ENCODE data around the gene GALNT17. TPM values are rescaled to one million over a fixed set of nuclear protein-coding genes. Genes with fewer than 3 reads are reported as not detected.

Gene GALNT17
- polyA plus RNA-seq, 1 donor (not counting 4 experiments of a cell fraction or from before 2014, with no cell fraction given), result not detected

DNA sequence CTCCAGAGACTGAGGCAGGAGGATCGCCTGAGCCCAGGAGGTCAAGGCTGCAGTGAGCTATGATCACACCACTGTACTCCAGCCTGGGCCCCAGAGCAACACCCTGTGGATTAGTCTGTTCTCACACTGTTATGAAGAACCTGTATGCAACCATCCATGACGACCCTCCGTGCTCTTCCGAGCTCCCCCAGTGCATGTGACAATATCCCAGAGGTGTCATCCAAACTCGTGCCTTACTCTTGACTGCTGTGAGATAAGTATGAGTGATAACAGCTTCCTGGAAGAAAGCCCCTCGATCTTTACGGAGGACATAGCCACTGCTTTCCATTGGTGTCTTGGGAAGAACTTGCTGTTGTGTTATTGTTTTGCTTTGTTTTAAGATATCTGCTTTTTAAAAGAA lies 591.9 kb downstream of the GALNT17 start:
- no peak overlapping the region for H2AFZ ChIP-seq (ENCODE audit: control insufficient read depth, low read length)
- no peaks in the 10 kb centered on the region for H4K20me1 ChIP-seq (ENCODE audit: control insufficient read depth, extremely low read depth, insufficient read depth, low read length)
- H3K79me2 ChIP-seq (ENCODE audit: control insufficient read depth, insufficient read depth, low read length), result no peaks in the 10 kb centered on the region
- no peak for FAIRE-seq
- H3K27me3 ChIP-seq (ENCODE audit: control insufficient read depth, extremely low read depth, insufficient read depth, low read length), result no peaks in the 10 kb centered on the region
- H3K27ac ChIP-seq (ENCODE audit: control insufficient read depth, insufficient read depth, low read length), result no peak overlapping the region
- no peaks in the 10 kb centered on the region for H3K4me1 ChIP-seq (ENCODE audit: control insufficient read depth, extremely low read depth, insufficient read depth, low read length)
- no peak overlapping the region for H3K4me2 ChIP-seq (ENCODE audit: control insufficient read depth, extremely low read depth, insufficient read depth, low read depth, low read length)
- DNase-seq (ENCODE audit: low read depth, low spot score), result no peak
- TF ChIP-seq EZH2 (IDR thresholded peaks at IDR 0.05; ENCODE audit: low read length), result no peak
- TF ChIP-seq, protein P1, sequence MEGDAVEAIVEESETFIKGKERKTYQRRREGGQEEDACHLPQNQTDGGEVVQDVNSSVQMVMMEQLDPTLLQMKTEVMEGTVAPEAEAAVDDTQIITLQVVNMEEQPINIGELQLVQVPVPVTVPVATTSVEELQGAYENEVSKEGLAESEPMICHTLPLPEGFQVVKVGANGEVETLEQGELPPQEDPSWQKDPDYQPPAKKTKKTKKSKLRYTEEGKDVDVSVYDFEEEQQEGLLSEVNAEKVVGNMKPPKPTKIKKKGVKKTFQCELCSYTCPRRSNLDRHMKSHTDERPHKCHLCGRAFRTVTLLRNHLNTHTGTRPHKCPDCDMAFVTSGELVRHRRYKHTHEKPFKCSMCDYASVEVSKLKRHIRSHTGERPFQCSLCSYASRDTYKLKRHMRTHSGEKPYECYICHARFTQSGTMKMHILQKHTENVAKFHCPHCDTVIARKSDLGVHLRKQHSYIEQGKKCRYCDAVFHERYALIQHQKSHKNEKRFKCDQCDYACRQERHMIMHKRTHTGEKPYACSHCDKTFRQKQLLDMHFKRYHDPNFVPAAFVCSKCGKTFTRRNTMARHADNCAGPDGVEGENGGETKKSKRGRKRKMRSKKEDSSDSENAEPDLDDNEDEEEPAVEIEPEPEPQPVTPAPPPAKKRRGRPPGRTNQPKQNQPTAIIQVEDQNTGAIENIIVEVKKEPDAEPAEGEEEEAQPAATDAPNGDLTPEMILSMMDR (optimal IDR thresholded peaks at IDR 0.05 in 1 of 3, IDR thresholded peaks at IDR 0.05 in 1 of 3, conservative IDR thresholded peaks at IDR 0.05 in 1 of 3; ENCODE audit: extremely low read depth in 1 of 3, insufficient read depth in 2 of 3, low read length in 3 of 3), result no peak
- no peaks in the 10 kb centered on the region for H3K9me1 ChIP-seq (ENCODE audit: control insufficient read depth, extremely low read depth, insufficient read depth, low read length)
- H3K9ac ChIP-seq (ENCODE audit: control insufficient read depth, extremely low read depth, insufficient read depth, low read length), result no peak overlapping the region
- H3K36me3 ChIP-seq (ENCODE audit: control insufficient read depth in 2 of 2, extremely low read depth in 1 of 2, insufficient read depth in 2 of 2, low read length in 2 of 2), result no peaks in the 10 kb centered on the region
- H3K4me3 ChIP-seq (ENCODE audit: control insufficient read depth in 2 of 3, extremely low read depth in 1 of 3, insufficient read depth in 2 of 3, low read depth in 1 of 3, low read length in 3 of 3), result no peak overlapping the region
- no peaks in the 10 kb centered on the region for H3K9me3 ChIP-seq (ENCODE audit: control insufficient read depth, low read depth, low read length)
- dilution Hi-C loops (cut with MboI; ENCODE audit: extremely low pct_ligation_motif_present, low sequenced_read_pairs), result no loop called here

DNA sequence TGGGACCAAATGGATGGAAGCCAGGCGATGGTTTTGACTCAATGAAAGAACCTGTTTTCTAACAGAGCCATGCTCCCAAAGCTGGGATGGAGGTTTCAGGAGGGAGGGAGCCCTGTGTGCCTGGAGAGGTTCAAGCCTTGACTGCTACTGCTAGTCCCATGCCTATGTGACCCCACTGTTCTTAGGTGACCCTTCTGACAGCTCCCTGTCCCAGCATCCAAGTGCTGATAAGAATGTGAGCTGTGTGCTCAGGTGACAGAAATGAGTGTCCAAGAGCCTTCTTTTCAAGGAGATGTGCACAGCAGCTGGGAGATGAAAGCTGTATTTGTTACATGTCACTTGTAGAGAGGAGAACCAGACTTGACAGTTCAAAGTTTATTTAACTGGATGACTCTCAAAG lies 595.4 kb downstream of the GALNT17 start:
- H4K20me1 ChIP-seq (ENCODE audit: control insufficient read depth, extremely low read depth, insufficient read depth, low read length), result no peaks in the 10 kb centered on the region
- H3K27me3 ChIP-seq (ENCODE audit: control insufficient read depth, extremely low read depth, insufficient read depth, low read length), result no peaks in the 10 kb centered on the region
- H3K4me1 ChIP-seq (ENCODE audit: control insufficient read depth, extremely low read depth, insufficient read depth, low read length), result no peaks in the 10 kb centered on the region
- H3K9me3 ChIP-seq (ENCODE audit: control insufficient read depth, low read depth, low read length), result no peaks in the 10 kb centered on the region
- FAIRE-seq, result no peak
- no peak overlapping the region for H3K27ac ChIP-seq (ENCODE audit: control insufficient read depth, insufficient read depth, low read length)
- H2AFZ ChIP-seq (ENCODE audit: control insufficient read depth, low read length), result no peak overlapping the region
- dilution Hi-C loops (cut with MboI; ENCODE audit: extremely low pct_ligation_motif_present, low sequenced_read_pairs), result loop anchor here (25.0 kb wide), 1 partner anchor 865 kb away; no protein-coding TSS in a partner anchor
- no peak overlapping the region for H3K9ac ChIP-seq (ENCODE audit: control insufficient read depth, extremely low read depth, insufficient read depth, low read length)
- H3K79me2 ChIP-seq (ENCODE audit: control insufficient read depth, insufficient read depth, low read length), result no peaks in the 10 kb centered on the region
- TF ChIP-seq EZH2 (IDR thresholded peaks at IDR 0.05; ENCODE audit: low read length), result no peak
- TF ChIP-seq, protein P1 (optimal IDR thresholded peaks at IDR 0.05 in 1 of 3, IDR thresholded peaks at IDR 0.05 in 1 of 3, conservative IDR thresholded peaks at IDR 0.05 in 1 of 3; ENCODE audit: extremely low read depth in 1 of 3, insufficient read depth in 2 of 3, low read length in 3 of 3), result no peak
- no peak overlapping the region for H3K4me3 ChIP-seq (ENCODE audit: control insufficient read depth in 2 of 3, extremely low read depth in 1 of 3, insufficient read depth in 2 of 3, low read depth in 1 of 3, low read length in 3 of 3)
- H3K36me3 ChIP-seq (ENCODE audit: control insufficient read depth in 2 of 2, extremely low read depth in 1 of 2, insufficient read depth in 2 of 2, low read length in 2 of 2), result no peaks in the 10 kb centered on the region
- H3K4me2 ChIP-seq (ENCODE audit: control insufficient read depth, extremely low read depth, insufficient read depth, low read depth, low read length), result no peak overlapping the region
- no peaks in the 10 kb centered on the region for H3K9me1 ChIP-seq (ENCODE audit: control insufficient read depth, extremely low read depth, insufficient read depth, low read length)
- DNase-seq (ENCODE audit: low read depth, low spot score), result no peak
